Non-pigmented ciliary epithelial cell (primary cell): ENCODE results near the gene ID3.

Source experiments
- DNase-seq: peaks from one replicate; pipeline ENCODE4 v3.0.0-alpha.2; 2010; ENCODE audit warnings: low read depth

The ID3 gene, protein sequence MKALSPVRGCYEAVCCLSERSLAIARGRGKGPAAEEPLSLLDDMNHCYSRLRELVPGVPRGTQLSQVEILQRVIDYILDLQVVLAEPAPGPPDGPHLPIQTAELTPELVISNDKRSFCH

GRCh38 chr1:23559136-23559984 is at the start of gene ID3:
Gene ID3, minus strand, starts transcription at chr1:23559501. Its CDS starts 75 bp downstream, at chr1:23559426.
- DNase-seq = no peak

DNA sequence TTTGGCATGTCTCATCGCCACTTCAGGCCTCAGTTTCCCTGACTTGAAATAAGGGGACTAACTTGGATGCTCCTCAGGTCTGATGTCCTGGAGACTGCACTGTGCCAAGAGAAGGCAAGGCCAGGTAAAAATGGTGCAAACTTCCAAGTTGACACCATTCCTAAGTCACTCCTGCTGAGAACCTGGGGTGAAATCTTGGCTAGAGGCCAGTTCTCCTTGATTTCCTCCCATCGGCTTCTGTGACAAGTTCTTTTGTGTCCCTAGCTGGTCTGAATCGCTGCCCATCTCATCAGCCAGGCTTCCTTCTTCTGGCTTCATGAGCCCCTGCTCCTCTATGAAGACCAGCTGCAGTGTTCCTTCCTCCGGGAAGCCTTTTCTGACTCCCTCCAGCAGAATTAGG is 48.6 kb upstream of the ID3 start:
- no peak for DNase-seq

GRCh38 chr1:23601968-23602876 is 42.9 kb upstream of the ID3 start:
- DNase-seq = no peak

- DNase-seq = no peak
These were observed 42.0 kb upstream of the ID3 start for GRCh38 chr1:23601135-23601967.

DNA sequence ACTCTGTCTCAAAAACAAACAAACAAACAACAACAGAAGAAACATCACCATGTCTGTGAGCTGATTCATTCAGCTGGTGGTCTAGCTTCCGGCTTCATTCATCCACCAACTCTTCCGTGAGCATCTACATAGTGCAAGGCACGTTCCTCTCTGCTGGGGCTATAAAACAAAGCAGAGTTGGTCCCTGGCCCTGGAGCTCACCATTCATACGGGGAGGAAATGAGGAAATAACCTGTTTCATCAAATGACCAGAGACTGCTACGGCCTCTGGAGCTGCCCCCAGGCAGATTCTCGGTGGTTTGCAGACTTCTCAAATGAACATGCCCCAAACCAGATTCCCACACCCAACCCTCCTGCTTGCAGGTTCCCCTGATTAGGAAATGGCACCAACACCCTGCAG is 41.0 kb upstream of the ID3 start:
- DNase-seq = no peak

DNA sequence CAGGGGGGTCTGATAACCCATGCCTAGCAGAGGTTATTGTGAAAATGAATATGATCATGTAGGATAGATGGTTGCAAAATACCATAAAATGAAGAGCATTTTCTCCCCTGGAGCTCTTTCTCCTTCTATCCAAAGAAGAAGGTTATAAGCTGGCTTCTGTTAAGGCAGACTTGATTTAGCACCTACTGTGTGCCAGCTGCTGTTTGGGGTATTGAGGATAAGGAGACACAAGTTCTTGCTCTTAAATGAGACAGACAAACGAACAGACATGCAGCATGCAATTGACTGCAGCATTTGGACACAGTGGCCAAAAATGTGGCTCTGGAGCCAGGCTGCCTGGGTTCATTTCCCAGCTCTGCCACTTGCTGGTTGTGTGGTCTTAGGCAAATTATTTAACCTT is 39.8 kb upstream of the ID3 start:
- DNase-seq = no peak

- no peak for DNase-seq
These were observed 39.1 kb upstream of the ID3 start for GRCh38 chr1:23598424-23598823.

DNA sequence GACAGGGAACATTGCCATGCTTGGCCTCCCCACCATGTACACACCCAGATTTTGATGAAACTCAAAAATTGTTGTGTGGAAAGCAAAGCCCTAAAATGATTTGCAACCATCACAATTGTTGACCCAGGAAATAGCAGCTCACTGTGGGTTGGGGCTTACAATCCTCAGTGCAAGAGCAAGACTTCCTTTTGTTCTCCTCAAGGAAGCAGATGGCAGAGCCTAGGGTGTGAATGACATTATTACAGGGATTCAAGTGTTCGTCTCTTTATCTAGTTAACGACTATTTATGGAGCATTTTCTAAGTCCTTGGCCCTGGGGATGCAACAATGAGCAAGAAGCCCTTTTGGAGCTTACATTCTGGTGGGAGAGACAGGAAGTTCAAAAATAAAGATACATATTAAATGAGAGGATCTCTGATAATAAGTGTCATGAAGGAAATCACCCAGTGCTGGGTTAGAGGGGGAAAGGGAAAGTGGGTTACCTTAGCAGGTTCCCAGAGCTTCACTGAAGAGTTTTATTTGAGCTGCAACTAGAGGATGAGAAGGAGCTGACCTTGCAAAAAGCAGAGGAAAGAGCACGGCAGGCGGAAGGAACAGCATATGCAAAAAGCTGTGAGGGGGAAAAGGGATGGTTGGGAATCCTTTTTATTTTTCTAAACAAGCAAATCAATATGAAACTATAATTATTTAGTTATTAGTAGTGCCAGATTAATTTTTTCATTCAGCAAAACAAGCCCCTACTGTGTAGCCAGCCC is 38.5 kb upstream of the ID3 start:
- DNase-seq = no peak

GRCh38 chr1:23596382-23597358 is 37.4 kb upstream of the ID3 start:
- no peak for DNase-seq

DNA sequence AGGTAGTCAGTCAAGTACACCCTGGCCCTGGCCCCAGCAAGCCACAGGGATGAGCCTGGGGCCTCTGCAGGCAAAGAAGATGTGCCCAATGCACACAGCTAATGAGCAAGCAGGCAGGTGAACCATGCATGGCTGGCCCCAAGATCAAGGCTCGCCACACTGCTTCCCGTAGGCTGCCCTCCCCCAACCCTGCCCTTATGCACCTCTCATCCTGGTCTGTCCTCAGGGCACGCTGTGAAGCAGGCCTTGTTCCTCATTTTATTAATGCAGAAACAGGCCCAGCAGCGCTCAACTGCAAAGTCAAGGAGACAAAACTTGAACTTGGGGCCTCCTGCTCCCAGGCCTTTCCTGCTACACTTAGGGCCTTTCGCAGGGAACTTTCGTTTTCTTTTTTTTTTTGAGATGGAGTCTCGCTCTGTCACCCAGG is 35.6 kb upstream of the ID3 start:
- DNase-seq = no peak

GRCh38 chr1:23594149-23594907 is 35.0 kb upstream of the ID3 start:
- DNase-seq = no peak

GRCh38 chr1:23593556-23594148 is 34.4 kb upstream of the ID3 start:
- DNase-seq = no peak

- DNase-seq = no peak
These were observed 33.8 kb upstream of the ID3 start for GRCh38 chr1:23593042-23593521.

- no peak for DNase-seq
These were observed 33.0 kb upstream of the ID3 start for GRCh38 chr1:23592209-23592892.

- DNase-seq = no peak
These were observed 32.3 kb upstream of the ID3 start for GRCh38 chr1:23591460-23592208.

DNA sequence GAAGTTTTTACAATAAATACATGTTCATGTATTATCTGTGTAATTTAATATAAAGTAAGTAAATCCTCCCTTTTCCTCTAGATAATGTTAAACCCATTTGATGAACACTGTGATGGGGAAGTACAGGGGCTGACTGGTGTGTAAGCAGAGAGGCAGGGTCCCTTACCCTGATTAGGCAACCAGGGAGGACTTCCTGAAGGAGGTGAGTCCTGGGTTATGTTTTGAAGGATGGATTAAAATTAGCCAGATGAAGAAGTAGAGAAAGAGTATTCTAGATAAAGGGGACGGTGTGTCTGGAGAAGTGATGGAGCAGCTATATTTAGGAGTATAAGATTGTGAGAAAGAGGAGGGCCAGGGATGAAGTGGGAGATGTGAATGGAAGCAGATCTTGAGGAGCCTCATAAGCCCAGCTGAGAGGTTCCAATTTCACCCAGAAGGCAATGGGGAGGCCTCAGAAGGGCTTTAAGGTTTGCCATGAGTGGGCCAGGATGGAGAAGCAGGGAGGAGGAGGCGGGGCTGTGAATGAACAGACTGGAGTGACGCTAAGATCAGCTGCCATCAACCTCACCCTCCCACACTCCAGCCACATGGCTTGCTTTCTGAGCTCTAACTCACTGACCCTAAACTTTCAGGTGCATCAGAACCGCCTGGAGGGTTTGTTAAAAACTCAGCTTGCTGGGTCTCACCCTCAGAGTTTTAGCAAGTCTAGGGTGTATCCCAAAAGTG is 30.9 kb upstream of the ID3 start:
- no peak for DNase-seq

DNA sequence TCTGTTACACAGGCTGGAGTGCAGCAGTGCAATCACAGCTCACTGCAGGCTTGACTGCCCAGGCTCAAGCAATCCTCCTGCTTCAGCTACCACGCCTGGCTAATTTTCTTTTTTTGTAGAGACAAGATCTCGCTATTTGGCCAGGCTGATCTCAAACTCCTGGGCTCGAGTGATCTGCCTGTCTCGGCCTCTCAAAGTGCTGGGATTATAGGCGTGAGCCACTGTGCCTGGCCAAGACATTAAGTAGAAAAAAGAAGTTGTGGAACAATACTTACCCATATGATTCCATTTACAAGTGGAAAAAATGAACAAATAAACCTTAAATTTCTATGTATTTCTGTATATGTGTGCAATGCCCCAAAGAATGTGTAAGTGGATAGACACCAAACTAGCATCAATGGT is 30.3 kb upstream of the ID3 start:
- no peak for DNase-seq
